ENCODE measurements around the gene PRSS36.

DNA sequence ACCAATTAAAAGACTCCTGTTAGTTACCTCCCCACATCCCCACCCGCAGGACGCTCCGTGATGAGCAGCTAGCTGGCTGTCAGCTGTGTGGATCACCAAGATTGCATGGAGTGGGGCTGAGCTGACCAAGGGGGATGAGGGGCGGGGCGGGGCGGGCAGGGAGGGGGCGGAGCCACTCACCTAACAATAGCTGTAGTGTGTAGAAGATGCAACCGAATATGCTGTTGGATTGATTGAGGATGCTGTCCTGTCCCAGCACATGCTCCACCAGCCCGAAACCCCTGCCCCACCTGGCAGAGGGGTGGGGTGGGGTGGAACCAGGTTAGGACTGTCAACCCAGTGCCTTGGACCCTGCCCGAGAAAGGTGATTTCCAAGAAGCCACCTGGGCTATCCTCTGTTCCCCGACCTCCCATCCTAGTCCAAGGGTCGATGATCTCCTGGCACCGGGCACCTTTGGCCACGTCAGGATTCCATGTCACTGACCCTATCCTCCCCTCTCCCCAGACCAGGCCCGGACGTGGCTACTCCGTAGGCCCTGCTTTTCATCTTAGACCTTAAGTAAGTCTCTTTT, 56.6 kb downstream of the PRSS36 start:
- TF ChIP-seq, protein P1, sequence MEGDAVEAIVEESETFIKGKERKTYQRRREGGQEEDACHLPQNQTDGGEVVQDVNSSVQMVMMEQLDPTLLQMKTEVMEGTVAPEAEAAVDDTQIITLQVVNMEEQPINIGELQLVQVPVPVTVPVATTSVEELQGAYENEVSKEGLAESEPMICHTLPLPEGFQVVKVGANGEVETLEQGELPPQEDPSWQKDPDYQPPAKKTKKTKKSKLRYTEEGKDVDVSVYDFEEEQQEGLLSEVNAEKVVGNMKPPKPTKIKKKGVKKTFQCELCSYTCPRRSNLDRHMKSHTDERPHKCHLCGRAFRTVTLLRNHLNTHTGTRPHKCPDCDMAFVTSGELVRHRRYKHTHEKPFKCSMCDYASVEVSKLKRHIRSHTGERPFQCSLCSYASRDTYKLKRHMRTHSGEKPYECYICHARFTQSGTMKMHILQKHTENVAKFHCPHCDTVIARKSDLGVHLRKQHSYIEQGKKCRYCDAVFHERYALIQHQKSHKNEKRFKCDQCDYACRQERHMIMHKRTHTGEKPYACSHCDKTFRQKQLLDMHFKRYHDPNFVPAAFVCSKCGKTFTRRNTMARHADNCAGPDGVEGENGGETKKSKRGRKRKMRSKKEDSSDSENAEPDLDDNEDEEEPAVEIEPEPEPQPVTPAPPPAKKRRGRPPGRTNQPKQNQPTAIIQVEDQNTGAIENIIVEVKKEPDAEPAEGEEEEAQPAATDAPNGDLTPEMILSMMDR (IDR thresholded peaks at IDR 0.05; ENCODE audit: low read depth, low read length, missing input control), result no peak
- TF ChIP-seq YY1 (IDR thresholded peaks at IDR 0.05), result no peak
- TF ChIP-seq RAD21 (IDR thresholded peaks at IDR 0.05), result peak in 1 of 2 donors; percentile 44

All from liver (tissue), 3 donors.